WERI-Rb-1 (cell line): ENCODE measurements around the gene PGLYRP1.
A peak's percentile ranks its signal among the peaks of the same experiment; 100 is the strongest.

Source experiments
- DNase-seq: peaks from one replicate; pipeline ENCODE4 v3.0.0-alpha.2; 2020
- H3K27ac ChIP-seq: fragments of 250-450 bp; sonication (Bioruptor Pico); 2 replicates; pipeline ENCODE4 v1.5.1; 2020; ENCODE audit warnings: mild to moderate bottlenecking, moderate library complexity
- H3K27me3 ChIP-seq: fragments of 250-450 bp; sonication (Bioruptor Pico); 2 replicates; pipeline ENCODE4 v1.5.1; 2021; ENCODE audit warnings: mild to moderate bottlenecking, low read depth, moderate library complexity; ENCODE audit not compliant: insufficient read depth, severe bottlenecking
- H3K36me3 ChIP-seq: fragments of 250-450 bp; sonication (Bioruptor Pico); 2 replicates; pipeline ENCODE4 v1.5.1; 2020; ENCODE audit warnings: mild to moderate bottlenecking, moderate library complexity
- H3K4me3 ChIP-seq: 2 replicates; pipeline ENCODE4 v1.5.1; 2011; ENCODE audit warnings: low read depth, mild to moderate bottlenecking, control low read depth, low read length
- H3K9me3 ChIP-seq: fragments of 250-450 bp; sonication (Bioruptor Pico); 2 replicates; pipeline ENCODE4 v1.5.1; 2021; ENCODE audit warnings: mild to moderate bottlenecking, moderate library complexity; ENCODE audit not compliant: severe bottlenecking
- TF ChIP-seq, protein P1 (sequence below): IDR thresholded peaks from 2 replicates; pipeline ENCODE4 v1.5.1; 2011; ENCODE audit warnings: low read depth, mild to moderate bottlenecking, control low read depth, inconsistent platforms, low read length

Gene PGLYRP1

DNA sequence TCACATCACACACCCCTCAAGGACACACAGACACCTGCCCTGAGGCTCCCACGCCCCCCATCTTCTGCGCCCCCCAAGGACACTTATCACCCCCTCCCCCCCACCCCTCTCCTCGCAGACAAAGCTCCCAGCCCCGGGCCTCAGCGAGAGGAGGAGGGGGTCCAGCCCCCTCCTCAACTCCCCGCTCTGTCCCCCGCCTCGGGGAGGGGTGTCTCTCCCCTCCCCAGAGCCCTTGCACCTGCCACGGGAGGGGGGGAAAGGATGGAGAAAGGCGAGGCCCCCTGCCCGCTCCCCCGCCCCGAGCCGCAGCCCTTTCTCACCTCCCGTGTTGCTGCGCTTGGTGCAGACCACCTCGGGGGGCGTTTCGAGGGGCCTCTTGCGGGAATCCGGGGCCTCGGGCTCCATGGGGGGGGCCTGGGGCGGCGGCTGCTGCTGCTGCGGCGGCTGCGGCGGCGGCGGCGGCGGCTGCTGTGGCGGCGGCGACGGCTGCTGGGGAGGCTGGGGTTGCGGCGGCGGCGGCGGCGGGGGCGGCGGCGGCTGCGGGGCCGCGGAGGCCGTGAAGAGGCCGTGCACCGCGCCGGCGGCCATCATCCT is 49.8 kb downstream of the PGLYRP1 start:
- H3K27ac ChIP-seq, result no peak overlapping the region
- DNase-seq, result no peak
- no peaks in the 10 kb centered on the region for H3K27me3 ChIP-seq

DNA sequence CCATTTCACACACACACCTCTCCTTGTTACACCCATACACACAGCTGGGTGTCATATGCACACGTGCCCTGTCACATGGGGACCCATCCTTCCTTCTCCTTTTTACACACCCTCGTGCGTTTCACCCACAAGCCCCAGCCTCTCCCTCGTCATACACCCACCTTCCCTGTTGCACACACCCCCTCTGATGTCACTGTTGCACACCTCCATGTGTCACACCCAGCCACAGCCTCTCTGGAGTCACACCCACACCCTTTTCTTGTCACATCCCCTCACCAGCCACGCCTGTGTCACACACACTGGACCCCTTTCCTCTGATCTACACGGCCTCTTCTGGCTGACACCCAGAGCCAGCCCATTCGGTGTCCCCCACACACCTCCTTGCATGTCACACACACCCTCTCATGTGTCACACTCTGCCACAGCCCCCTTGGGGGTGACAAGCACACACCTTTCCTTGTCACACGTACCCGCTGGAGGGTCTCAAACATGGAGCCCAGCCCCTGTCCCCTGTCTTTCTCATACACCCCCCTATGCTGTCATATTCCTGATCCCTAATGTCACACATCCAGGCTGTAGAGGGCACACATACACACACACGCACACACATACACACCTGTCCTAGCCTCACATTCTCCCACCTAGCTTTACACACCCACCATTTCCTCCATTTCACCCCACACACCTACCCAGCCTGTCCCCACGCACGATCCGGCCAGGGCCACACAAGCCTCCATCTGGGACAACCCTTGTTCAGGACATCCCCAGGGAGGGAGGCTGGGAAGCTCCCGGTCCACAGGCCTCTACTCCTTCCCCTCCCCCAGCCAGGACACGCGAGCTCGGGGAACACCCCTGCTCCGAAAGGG is 50.5 kb downstream of the PGLYRP1 start:
- no peak overlapping the region for H3K27ac ChIP-seq
- H3K27me3 ChIP-seq, result no peaks in the 10 kb centered on the region
- H3K9me3 ChIP-seq, result no peaks in the 10 kb centered on the region
- H3K36me3 ChIP-seq, result peaks cover 8% of the 10 kb centered on the region
- TF ChIP-seq, protein P1, sequence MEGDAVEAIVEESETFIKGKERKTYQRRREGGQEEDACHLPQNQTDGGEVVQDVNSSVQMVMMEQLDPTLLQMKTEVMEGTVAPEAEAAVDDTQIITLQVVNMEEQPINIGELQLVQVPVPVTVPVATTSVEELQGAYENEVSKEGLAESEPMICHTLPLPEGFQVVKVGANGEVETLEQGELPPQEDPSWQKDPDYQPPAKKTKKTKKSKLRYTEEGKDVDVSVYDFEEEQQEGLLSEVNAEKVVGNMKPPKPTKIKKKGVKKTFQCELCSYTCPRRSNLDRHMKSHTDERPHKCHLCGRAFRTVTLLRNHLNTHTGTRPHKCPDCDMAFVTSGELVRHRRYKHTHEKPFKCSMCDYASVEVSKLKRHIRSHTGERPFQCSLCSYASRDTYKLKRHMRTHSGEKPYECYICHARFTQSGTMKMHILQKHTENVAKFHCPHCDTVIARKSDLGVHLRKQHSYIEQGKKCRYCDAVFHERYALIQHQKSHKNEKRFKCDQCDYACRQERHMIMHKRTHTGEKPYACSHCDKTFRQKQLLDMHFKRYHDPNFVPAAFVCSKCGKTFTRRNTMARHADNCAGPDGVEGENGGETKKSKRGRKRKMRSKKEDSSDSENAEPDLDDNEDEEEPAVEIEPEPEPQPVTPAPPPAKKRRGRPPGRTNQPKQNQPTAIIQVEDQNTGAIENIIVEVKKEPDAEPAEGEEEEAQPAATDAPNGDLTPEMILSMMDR, result no peak
- DNase-seq, result peak; percentile 31
- H3K4me3 ChIP-seq, result peak overlapping the region; percentile 55

More for the DNA sequence above, 49.8 kb downstream of the PGLYRP1 start:
- H3K4me3 ChIP-seq, result peak overlapping the region; percentile 55
- no peaks in the 10 kb centered on the region for H3K9me3 ChIP-seq
- TF ChIP-seq, protein P1, result no peak
- H3K36me3 ChIP-seq, result peaks cover 8% of the 10 kb centered on the region

DNA sequence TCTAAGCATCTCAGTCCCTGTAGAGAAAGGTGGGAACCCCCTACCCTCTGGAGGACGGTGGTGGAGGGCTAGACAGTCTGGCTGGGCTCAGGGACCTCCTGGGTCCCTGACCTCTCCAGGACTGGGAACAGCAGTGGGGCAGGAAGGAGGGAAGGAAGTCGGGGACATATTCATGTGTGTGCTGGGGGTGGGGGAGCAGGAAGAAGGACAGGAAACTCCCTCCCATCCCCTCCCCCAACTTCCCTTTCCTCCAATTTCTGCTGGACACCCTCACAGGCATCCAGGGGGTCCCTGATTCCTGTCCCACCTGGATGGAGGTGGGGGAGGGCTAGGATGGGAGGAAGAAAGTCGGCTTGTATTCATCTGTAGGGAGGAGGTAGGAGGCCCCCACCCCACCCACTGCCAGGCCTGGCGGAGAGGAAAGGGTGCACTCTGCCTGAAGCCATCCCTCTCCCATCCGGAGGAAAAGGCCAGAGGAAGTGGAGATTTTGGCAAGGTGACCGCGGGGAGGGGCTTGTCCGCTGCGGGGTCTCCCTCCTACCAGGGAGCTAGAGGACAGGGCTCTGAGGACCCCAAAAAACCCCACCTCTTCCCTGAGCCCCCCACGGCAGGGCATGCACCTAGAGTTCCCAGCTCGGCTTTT is 51.5 kb downstream of the PGLYRP1 start:
- peaks cover 8% of the 10 kb centered on the region for H3K36me3 ChIP-seq
- H3K27ac ChIP-seq, result no peak overlapping the region
- no peaks in the 10 kb centered on the region for H3K9me3 ChIP-seq
- no peak overlapping the region for H3K4me3 ChIP-seq
- H3K27me3 ChIP-seq, result no peaks in the 10 kb centered on the region
- no peak for DNase-seq
- TF ChIP-seq, protein P1, result no peak

DNA sequence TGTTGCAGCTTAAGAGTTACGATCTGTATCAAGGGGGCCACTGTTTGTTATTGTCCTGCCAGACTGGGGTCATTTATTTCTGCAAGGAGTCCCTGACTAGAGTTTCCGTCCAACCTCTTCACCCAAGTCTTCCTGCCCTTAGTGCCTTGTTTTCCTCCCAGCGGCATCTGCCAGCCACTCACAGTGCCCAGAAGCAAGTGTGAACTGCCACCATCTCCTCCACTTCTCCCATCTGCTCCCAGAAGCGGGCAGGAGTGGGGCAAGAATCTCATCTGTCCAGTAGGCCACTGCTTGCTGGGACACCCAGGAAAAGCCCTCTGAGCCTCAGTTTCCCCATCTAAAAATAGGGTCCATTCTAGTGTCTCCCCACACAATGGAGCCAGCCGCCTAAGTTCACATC is 53.2 kb downstream of the PGLYRP1 start:
- Histone ChIP-seq H3K27ac (no peak overlapping the region), H3K36me3 (peaks cover 8% of the 10 kb centered on the region), H3K27me3 (no peaks in the 10 kb centered on the region), H3K9me3 (no peaks in the 10 kb centered on the region), H3K4me3 (no peak overlapping the region)
- TF ChIP-seq, protein P1, result no peak
- no peak for DNase-seq
